HG03025 (cell line): ENCODE results near the gene NOP53.
"Not testable (repeated sequence)": the region's sequence is repeated elsewhere in the genome, so short reads cannot be mapped to it uniquely, and the experiment has no call there.

Source experiments
- ATAC-seq: cut with Tn5 transposase; IDR thresholded peaks from one replicate; pipeline ENCODE4 v1.9.1; 2021; ENCODE audit warnings: mild to moderate bottlenecking, moderate library complexity; ENCODE audit not compliant: unreplicated experiment, low FRiP score

NOP53 gene

DNA sequence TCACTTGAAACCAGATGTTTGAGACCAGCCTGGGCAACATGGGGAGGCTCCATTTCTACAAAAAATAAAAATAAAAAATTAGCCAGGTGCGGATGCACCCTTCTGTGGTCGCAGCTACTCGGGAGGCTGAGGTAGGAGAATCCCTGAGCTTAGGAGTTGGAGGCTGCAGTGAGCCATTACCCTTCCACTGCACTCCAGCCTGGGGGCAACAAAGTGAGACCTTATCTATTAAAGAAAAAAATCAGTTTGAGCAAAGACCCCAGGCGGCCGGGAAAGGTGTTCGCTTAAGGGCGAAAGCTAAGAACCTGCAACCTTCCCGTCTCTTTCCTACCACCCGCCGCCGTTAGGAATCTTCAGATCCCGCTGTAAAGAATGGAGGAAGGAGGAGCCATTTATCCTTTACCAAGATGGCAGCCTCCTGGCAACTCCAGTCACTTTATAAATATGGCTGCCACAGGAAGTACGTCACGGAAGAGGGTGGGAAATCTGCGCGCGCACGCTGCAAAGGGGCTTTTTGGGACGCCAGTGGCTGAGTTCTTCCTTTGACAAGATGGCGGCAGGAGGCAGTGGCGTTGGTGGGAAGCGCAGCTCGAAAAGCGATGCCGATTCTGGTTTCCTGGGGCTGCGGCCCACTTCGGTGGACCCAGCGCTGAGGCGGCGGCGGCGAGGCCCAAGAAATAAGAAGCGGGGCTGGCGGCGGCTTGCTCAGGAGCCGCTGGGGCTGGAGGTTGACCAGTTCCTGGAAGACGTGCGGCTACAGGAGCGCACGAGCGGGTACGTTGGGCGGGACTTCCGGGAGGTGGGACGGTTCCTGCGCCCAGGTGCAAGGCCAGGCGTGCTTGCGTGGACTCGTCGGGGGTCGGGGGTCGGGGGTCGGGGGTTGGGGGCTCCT lies at the start of gene NOP53:
TSS of gene NOP53 (plus strand) at position 537 of the 892 bp plus-strand sequence. CDS start at position 551, 14 bp downstream.
- ATAC-seq: peak; percentile 68

DNA sequence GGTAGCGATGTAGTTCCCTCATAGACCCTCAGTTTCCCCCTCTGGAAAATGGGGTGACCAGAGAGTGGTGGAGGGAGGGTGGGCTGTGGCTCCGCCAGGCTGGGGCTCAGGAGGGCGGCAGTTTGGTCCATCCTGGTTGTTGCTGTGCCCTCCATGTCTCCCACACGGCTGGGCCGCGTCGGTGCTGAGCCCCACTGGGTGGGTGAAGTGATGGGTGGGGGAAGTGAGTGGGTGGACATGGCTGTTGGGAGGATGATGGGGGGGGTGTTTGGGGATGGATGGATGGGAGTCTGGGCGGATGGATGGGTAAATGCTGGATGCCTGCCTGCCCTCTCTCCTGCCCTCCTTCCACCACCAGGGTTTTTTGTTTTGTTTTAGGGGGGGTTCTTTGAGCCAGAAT lies 48.7 kb upstream of the NOP53 start:
- ATAC-seq: no peak

DNA sequence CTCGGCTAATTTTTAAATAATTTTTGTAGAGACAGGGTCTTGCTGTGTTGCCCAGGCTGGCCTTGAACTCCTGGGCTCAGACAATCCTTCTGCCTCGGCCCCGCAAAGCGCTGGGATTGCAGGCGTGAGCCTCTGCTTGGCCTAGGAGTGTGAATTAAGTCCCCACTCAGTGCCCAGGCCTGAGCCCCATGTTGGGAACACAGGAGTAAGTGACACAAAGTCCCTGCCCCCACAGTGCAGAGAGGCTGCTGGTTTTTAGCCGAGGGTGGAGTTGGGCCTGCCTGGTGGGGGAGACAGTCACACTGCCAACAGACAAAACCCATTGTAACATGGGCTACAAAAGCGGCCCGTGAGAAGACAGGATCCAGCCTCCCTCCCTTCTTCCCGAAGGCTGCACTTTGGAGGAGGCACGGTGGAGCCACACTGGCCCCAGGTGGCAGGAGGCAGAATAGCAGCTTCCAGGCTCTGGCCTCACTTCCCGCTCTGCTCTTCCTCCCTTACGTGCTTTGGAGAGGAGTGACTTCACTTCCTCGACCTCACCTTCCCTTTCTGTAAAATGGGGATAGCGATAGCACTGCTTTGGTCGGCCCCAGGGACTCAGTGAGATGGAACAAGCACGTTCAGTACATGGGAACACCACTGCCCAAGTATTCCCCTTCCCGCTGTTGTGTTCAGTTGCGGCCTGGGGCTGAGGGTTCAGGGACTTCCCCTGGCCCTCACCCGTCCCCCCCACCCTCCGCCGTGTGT lies 47.3 kb upstream of the NOP53 start:
- ATAC-seq: no peak

GRCh38 chr19:47698631-47699359 lies 46.6 kb upstream of the NOP53 start:
- ATAC-seq: no peak

DNA sequence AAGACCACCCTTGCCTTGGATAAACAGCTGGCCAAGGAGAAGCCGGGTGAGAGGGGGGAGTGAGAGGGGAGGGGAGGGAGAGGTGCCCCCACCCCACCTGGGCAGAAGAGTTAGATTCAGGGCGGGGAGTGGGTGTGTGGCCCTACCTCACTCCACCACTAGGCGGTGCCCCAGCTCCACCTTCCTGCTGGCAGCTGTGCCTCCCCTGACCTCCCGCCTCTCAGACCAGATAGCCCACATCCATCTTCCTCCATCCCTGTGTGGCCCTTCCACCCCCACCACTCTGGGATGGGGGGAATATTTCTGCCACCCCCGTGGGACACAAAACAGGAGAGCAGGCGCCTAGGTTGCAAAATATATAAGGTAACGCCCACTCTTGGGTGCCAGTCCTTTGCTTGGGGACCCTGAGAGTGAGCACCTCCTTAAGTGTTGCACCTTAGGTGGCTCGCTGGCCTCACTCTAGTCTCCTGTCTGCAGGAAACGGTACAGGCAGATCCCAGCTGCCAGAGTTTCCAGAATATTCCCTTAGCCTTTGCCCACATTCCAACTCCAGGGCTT lies 45.9 kb upstream of the NOP53 start:
- no peak for ATAC-seq

GRCh38 chr19:47700934-47701716 lies 44.2 kb upstream of the NOP53 start:
- no peak for ATAC-seq

- ATAC-seq: no peak
These were observed 43.4 kb upstream of the NOP53 start for GRCh38 chr19:47701717-47702552.

GRCh38 chr19:47702671-47703070 lies 42.7 kb upstream of the NOP53 start:
- no peak for ATAC-seq

DNA sequence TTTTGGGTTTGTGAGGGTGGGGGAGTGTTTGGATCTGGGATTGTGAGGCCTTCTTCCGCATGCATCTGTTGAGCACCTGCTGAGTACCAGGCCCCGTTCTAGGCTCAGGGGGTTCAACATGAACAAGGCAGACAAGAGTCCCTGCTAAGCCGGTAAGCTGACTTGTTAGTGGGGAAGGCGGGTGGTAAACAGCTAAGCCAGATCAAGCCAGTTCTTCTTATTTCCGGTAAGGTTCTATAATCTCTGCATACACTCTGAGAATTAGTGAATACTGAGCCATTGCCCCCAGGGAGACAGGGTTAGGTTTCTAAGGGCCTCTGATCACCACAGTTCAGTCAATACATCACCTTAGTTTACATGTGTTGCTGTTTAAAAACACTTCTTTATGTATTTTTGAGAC lies 42.0 kb upstream of the NOP53 start:
- no peak for ATAC-seq

GRCh38 chr19:47704024-47704423 lies 41.3 kb upstream of the NOP53 start:
- no peak for ATAC-seq

- ATAC-seq: no peak
These were observed 40.7 kb upstream of the NOP53 start for GRCh38 chr19:47704656-47705055.

GRCh38 chr19:47707135-47707925 lies 38.0 kb upstream of the NOP53 start:
- no peak for ATAC-seq

GRCh38 chr19:47711652-47712242 lies 33.6 kb upstream of the NOP53 start:
- no peak for ATAC-seq

DNA sequence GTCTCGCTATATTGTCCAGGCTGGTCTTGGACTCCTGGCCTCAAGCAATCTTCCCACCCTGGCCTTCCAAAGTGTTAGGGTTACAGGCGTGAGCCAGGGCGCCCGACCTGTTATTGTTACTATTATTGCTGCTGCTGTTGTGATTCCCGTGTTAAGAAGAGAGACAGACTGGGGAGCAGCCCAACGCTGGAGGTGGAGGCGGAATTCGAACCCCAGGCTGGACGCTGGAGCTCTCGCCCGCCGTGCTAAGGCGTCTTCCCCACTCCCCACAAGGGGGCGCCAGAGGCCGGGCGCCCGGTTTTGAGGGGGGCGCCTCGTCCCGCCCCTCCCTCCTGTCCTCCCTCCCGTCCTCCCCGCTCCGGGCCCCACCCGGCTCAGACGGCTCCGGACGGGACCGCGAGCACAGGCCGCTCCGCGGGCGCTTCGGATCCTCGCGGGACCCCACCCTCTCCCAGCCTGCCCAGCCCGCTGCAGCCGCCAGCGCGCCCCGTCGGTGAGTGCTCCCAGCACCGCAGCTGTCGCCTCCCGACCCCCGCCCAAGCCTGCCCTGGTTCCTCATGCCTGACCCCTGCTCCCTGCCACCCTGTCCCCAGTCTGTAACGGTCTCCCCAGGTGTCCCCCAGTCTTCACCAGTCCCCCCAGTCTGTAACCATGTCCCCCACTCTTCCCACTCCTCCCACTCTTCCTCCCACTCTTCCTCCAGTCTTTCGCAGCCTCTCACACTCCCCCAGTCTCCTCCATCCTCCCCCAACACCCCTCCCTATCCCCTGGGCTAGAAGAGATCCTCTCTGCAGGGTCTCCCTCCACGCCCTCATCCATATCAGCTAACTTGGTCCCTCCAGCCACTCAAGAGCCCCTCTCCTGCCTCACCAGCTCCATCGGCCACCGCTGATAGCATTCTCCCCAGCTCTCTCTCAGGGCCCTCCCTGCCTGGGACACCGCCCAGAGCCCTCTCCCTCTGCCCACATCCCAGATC lies 32.0 kb upstream of the NOP53 start, which contains the start of gene EHD2:
TSS of gene EHD2 (plus strand) at position 377 of the 976 bp plus-strand sequence. CDS start 3,191 bp downstream, outside the sequence.
- ATAC-seq: no peak

- ATAC-seq: no peak
These were observed 31.0 kb upstream of the NOP53 start for GRCh38 chr19:47714339-47714738.

- not testable (repeated sequence) for ATAC-seq
These were observed 30.5 kb upstream of the NOP53 start for GRCh38 chr19:47714855-47715254.
